Nucleus accumbens (tissue), 56 donors: ENCODE results near the gene P2RY6.
A peak's percentile ranks its signal among the peaks of the same experiment; 100 is the strongest.
"Not testable (repeated sequence)": the region's sequence is repeated elsewhere in the genome, so short reads cannot be mapped to it uniquely, and the experiment has no call there.

Experiments
- DNase-seq, 56 donors: peaks; one replicate each; lab custom pipeline; 2025; lab: John Stamatoyannopoulos, UW

Gene P2RY6

GRCh38 chr11:73271936-73272679 is at the start of gene P2RY6:
TSS of gene P2RY6 (plus strand) at chr11:73272338. CDS start at chr11:73296519, 24,181 bp downstream.
- DNase-seq, result peak in 1 of 56 donors; percentile 16

DNA sequence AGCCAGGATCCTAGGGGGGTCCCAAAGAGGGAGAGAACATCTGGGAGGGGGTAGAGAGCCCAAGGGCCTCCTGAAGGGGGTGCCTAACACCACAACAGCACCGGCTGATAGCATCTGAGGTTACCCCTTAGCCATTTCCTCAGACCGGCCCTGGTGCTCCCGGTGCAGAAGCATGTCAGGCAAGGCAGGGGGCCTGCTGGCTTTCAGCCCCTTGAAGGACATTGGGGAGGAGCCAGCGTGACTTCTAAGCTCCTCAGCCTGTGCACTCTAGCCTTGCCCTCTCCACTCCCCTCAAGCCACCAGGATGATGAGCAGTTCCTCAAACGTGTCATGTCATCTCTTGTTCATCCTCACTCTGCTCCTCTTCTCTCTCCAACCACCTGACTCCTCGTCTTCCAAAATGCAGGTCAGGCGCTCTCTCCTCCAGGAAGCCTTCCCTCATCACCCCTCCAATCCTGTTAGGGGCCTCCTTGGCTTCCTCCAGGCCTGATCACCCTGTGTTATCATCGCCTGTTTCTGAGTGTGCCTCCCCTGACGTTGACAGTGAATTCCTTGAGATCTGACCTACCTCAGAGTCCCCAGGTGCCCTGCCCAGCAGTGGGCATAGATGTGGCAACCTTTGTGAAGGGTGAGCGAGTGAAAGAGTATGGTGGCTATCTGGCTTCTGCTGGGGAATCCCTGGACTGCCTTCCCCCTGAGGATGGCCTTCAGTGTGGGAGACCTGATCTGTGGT is 48.0 kb upstream of the P2RY6 start:
- DNase-seq, result no peak

GRCh38 chr11:73225001-73225686 is 47.0 kb upstream of the P2RY6 start:
- no peak for DNase-seq

- DNase-seq, result no peak
These were observed 46.3 kb upstream of the P2RY6 start for GRCh38 chr11:73225851-73226250.

GRCh38 chr11:73226297-73227006 is 45.7 kb upstream of the P2RY6 start:
- DNase-seq, result no peak

DNA sequence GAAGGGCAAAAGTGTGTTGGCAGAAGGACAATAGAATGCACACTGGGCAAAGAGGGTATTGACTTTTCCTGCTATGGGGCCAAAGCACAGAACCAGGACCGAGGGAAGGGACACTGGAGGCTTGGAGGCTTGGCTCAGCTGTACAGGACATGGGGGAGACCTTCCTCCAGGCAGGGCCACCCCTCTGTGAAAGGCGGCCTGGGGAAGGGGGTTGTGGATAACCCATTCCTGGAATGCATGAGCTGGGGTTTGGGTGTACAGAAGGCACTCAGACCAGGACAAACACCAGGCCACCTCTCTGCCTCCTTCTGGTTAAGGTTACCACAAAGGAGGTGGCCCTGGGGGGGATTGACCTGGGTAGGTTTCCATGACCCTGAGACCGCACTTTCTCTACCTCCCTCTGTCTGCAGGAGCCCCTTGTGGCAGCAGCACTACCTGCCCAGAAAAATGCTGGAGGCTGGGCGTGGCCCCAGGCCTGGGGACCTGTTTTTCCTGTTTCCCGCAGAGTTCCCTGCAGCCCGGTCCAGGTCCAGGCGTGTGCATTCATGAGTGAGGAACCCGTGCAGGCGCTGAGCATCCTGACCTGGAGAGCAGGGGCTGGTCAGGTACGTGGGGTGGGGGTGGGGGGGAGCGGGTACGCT is 44.4 kb upstream of the P2RY6 start:
- no peak for DNase-seq

- DNase-seq, result no peak
These were observed 43.6 kb upstream of the P2RY6 start for GRCh38 chr11:73228268-73229134.

GRCh38 chr11:73229321-73229895 is 42.7 kb upstream of the P2RY6 start:
- no peak for DNase-seq

- no peak for DNase-seq
These were observed 42.0 kb upstream of the P2RY6 start for GRCh38 chr11:73229896-73230875.

- DNase-seq, result no peak
These were observed 41.2 kb upstream of the P2RY6 start for GRCh38 chr11:73230931-73231330.

- DNase-seq, result not testable (repeated sequence)
These were observed 39.7 kb upstream of the P2RY6 start for GRCh38 chr11:73232487-73232886.

GRCh38 chr11:73233211-73233610 is 38.9 kb upstream of the P2RY6 start:
- no peak for DNase-seq

GRCh38 chr11:73233692-73234470 is 38.3 kb upstream of the P2RY6 start:
- DNase-seq, result no peak

GRCh38 chr11:73234471-73235181 is 37.5 kb upstream of the P2RY6 start:
- no peak for DNase-seq

DNA sequence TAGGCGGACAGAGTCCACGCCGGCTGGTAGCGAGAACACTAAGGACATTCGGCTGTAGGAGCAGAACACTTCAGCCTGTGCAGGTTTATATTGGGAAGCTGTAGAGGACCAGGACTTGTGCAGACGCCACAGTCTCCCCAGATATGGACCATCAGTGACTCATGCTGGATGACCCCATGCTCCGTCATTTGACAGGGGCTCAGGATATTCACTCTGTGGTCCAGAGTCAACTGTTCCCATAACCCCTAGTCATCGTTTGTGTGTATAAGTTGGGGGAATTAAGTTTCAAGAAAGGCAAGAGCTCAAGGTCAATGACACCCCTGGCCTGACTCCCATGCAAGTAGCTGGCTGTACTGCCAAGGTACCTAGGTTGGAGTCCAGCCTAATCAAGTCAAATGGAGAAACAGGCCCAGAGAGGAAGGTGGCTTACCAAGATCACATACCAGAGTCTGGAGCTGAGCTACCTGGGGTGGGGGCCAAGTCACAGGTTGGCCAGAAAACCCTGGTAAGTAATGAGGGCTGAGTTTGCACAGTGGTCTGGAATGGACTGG is 36.8 kb upstream of the P2RY6 start:
- DNase-seq, result no peak

DNA sequence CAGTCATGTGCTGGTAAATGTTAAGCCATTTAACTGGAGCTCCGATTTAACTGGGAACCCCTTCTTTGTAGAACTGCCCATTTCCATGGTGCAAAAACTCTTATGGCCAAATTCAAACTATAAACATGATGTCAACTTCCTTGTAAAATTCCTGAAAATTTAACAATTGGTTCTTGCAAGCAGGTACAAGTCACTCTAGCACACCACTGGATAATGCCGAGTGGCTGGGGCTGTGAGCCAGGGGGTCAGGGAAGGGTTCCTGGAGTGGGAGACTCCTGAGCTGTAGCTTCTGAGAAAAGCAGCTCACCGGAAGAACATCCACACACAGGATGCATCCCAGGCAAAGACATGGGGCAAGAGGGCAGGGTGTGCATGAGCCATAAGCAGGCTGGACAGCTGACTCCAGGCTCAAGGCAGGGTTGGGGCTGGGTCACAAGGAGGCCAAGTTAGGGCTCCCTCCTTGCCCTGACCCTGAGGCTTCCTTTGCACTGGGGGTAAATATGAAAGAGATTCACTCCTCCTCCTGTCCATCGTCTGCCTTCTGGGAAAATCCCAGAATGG is 35.9 kb upstream of the P2RY6 start:
- no peak for DNase-seq
